Epithelial cell of esophagus (primary cell): ENCODE measurements around the gene ZNF823.
"Not testable (repeated sequence)": the region's sequence is repeated elsewhere in the genome, so short reads cannot be mapped to it uniquely, and the experiment has no call there.

Experiments used
- DNase-seq: peaks from one replicate; pipeline ENCODE4 v3.0.0; 2010; ENCODE audit warnings: low read depth
- H3K4me3 ChIP-seq: 2 replicates; pipeline ENCODE4 v1.5.1; 2011; ENCODE audit warnings: mild to moderate bottlenecking, low read length, control low read depth
- TF ChIP-seq, protein P1 (sequence below): IDR thresholded peaks from 2 replicates; pipeline ENCODE4 v1.5.1; 2011; ENCODE audit warnings: low read depth, mild to moderate bottlenecking, low read length, control low read depth, inconsistent platforms; ENCODE audit not compliant: insufficient read depth; ENCODE audit errors: missing control alignments

The ZNF823 gene

DNA sequence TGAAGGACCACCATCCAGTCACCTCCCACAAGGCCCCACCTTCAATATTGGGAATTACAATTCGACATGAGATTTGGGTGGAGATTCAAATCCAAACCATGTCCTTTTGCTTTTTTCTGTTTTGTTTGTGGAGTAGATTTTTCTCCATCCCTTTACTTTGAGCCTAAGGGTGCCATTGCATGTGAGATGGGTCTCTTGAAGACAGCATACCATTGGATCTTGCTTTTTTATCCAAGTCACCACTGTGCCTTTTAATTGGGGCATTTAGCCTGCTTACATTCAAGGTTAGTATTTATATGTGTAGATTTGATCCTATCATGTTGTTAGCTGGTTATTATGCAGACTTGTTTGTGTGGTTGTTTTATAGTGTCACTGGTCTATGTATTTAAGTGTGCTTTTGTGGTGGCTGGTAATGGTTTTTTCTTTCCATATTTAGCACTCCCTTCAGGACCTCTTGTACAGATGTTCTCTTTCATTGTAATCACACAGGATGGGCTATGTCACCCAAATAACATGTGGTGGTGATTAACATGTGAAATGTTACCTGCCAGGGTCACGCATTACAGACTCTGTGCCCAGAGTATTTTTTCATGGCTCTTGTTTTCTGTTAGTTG, 58.0 kb downstream of the ZNF823 start:
- DNase-seq, result no peak
- H3K4me3 ChIP-seq, result no peak overlapping the region
- TF ChIP-seq, protein P1, sequence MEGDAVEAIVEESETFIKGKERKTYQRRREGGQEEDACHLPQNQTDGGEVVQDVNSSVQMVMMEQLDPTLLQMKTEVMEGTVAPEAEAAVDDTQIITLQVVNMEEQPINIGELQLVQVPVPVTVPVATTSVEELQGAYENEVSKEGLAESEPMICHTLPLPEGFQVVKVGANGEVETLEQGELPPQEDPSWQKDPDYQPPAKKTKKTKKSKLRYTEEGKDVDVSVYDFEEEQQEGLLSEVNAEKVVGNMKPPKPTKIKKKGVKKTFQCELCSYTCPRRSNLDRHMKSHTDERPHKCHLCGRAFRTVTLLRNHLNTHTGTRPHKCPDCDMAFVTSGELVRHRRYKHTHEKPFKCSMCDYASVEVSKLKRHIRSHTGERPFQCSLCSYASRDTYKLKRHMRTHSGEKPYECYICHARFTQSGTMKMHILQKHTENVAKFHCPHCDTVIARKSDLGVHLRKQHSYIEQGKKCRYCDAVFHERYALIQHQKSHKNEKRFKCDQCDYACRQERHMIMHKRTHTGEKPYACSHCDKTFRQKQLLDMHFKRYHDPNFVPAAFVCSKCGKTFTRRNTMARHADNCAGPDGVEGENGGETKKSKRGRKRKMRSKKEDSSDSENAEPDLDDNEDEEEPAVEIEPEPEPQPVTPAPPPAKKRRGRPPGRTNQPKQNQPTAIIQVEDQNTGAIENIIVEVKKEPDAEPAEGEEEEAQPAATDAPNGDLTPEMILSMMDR, result no peak

DNA sequence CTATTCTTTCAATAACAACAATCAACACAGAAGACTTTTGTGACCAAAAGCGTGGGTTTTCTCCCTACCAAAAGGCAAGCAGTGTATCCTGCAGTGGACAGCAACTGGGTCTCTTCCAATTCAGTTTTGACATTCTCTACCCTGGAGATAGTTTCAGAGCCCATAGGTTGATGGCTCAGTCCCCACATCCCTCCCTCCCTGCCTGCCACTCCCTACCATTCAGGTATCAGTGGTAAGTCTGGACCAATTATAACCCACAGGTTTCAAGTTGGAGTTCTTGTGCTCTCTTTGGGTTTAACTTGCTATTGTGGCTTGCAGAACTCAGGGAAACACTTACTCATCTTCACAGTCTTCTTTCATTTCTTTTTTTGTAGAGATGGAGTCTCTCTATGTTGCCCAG, 60.2 kb downstream of the ZNF823 start:
- TF ChIP-seq, protein P1, result no peak
- no peak overlapping the region for H3K4me3 ChIP-seq
- DNase-seq, result no peak

DNA sequence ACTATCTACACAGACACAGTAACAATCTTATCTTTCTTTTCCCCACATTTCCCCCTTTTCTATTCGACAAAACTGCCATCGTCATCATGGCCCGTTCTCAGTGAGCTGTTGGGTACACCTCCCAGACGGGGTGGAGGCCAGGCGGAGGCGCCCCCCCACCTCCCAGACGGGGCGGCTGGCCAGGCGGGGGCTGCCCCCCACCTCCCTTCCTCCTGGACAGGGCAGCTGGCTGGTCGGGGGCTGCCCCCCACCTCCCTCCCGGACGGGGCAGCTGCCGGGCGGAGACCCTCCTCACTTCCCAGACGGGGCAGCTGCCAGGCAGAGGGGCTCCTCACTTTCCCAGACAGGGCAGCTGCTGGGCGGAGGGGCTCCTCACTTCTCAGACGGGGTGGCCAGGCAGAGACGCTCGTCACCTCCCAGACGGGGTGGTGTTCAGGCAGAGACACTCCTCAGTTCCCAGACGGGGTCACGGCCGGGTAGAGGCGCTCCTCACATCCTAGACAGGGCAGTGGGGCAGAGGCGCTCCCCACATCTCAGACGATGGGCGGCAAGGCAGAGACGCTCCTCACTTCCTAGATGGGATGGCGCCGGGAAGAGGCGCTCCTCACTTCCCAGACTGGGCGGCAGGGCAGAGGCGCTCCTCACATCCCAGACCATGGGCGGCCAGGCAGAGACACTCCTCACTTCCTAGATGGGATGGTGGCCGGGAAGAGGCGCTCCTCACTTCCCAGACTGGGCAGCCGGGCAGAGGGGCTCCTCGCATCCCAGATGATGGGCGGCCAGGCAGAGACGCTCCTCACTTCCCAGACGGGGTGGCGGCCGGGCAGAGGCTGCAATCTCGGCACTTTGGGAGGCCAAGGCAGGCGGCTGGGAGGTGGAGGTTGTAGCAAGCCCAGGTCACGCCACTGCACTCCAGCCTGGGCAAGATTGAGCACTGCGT, 61.8 kb downstream of the ZNF823 start:
- H3K4me3 ChIP-seq, DNase-seq: not testable (repeated sequence)

DNA sequence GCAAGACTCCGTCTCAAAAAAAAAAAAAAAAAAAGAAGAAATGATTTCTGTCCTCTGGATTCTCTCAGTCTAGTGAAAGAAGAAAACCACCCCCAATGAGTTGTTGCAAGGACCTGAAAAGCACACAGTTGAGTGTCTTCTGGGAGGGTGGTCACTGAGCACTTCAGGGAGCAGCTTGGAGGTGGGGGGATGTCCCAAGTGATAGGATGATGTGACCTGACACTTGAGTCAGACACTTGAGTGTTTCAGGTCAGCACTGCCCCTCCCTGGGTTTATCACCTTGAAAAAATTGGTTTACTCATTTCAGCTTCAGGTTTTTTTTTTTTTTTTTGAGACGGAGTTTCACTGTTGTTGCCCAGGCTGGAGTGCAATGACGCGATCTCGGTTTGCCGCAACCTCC, 63.2 kb downstream of the ZNF823 start:
- TF ChIP-seq, protein P1, result no peak
- no peak for DNase-seq
- H3K4me3 ChIP-seq, result no peak overlapping the region

DNA sequence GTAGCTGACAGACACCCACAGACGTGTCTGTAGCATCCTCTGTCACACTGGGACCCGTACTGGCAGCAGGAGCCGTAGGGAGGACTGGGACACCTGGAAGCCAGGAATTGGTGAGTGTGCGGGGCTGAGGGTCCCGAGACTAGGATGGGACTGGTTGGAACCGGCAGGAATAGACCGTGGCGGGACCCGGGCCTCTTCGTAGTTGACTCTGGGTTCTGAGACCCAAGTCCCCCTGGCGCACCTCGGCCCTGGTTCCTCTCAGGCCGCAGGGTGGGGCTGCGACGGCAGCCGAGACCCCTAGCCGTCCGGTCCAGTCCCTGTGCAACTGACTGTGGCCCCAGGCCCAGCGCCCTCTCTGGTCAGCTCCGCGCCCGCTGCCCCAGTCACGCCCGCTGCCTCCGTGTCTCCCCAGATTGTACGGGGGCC, 64.7 kb downstream of the ZNF823 start:
- TF ChIP-seq, protein P1, result no peak
- H3K4me3 ChIP-seq, result peak overlapping the region; percentile 29
- DNase-seq, result no peak

DNA sequence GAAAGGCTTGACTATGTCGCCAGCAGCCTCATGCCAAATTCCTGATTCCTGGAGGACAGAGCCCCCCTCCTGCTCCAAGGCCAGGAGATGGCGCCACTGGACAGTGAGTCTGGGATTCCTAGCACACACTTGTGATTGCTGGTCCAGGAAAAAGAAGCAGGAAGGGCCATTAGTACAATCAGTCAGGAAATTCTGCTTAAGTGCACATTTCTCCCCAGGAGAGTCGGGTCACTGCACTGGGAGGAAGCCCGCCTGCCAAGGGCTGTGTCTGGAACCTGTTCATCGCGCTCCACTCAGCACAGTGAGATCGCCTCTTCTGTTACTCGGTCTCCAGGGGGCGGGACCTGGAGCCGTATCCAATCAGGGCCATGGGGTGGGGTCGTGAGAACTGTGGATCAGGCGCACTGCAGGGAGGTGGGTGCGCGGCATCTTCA, 65.1 kb downstream of the ZNF823 start:
- DNase-seq, result peak; percentile 55
- peak overlapping the region; percentile 29 for H3K4me3 ChIP-seq
- TF ChIP-seq, protein P1, result peak; percentile 67
